Forelimb muscle (tissue), 1 donor: ENCODE data around the gene PLA2G4E. TPM values are rescaled to one million over a fixed set of nuclear protein-coding genes. Genes with fewer than 3 reads are reported as not detected.

ENCODE experiments used
- DNase-seq: peaks from one replicate; pipeline ENCODE4 v3.0.0-alpha.2; 2013; ENCODE audit warnings: low read depth
- polyA plus RNA-seq: library from polyadenylated mRNA; unstranded; fragments of 120-200 nt; gene quantifications from one replicate; pipeline ENCODE4 v1.2.1, GENCODE V29; 2013; ENCODE audit not compliant: insufficient read length

The PLA2G4E gene
- polyA plus RNA-seq, 1 donor: 2.0 TPM

DNA sequence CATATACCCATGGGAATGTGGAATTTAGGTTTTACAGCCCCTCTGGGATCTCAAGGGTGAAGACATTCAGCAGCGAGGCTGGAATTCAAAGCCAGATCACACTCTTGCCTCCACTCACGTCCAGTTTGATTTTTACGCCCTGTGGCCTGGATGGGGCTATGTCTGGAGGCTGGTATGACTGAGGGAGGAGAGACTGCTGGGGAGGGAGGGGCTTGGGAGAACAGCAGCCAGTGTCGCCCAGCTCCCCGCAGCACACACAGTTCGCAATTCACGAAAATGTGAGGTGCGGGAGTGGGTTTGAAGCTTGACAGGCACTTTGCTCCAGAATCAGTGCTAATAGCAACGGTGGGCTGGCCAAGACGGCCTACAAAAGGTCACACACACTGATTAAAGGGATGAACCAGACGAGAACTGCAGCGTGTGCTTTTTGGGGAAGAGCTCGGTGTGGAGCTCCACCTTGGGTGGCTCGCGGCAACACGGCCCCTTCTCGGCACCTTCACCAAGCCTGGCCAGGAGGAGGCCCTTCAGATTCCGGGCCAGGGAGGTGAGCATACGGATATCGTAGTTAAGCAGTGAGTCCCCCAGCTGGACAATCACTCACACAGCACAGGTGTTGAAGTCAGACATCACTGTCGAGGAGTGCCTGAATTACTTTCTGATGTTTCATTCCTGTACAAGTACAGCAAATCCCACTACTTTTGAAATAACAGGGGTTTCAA is 64.9 kb downstream of the PLA2G4E start:
- no peak for DNase-seq

DNA sequence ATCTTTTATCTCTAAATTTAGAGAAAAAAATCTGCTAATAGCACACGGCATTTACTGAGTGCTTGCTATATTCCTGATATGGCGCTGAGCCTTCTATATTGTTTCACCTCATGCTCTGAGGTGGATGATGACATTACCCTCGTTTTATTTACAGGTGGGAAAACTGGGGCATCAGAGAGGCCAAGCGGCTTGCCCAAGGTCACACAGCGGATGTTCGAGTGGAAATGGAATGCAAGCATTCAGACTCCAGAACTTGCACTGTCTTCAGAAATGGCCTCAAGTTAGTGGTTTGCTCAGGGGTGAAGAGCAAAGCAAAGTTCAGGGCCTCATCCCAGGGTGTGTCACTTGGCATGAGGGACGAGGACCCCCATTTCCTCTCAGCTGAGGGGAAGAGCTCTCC is 65.7 kb downstream of the PLA2G4E start:
- no peak for DNase-seq

DNA sequence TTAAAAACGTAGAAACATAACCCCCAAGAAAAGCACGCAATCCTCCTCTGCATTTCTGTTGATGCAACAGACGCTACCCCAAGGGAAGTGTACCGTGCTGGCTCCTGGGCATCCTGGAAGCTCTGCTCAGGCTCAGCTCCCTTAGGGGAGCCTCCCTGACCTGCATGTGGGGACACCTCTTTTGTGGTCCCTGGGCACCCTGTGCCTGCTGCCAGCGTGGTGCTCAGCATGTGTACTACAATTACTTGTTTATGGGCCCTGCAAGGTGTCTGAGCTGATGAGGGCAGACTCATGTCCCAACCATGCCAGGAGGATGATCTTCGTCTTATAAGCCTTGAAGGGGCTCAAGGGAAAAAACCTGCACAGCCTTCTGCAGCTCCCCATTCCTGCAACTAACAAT is 66.8 kb downstream of the PLA2G4E start:
- DNase-seq: no peak

DNA sequence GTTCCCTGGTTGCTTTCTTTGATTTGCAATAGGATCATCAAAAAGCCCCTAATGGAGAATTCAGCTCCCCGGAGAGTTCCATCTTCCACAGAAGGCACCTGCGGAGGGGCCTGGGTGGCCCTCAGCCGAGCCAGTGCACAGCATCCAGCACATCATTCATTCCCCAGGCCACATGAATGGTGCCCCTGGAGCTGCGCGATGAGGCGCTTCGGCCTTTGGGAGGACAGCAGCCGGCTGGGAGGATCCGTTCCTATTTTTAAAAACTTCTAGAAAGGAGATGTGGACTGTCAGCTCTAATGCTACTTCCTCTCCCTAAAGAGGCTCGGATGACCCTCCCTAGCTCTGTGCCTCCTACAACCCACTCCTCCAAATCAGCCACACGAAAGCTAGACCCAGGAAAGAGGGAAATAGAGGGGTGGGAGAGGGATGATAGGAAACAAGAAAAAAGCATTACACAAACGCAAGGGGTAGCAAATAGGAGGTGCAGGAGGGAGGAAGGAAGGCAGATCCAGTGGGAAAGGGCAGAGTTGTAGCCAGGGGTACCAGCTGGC is 68.8 kb downstream of the PLA2G4E start:
- DNase-seq: no peak

DNA sequence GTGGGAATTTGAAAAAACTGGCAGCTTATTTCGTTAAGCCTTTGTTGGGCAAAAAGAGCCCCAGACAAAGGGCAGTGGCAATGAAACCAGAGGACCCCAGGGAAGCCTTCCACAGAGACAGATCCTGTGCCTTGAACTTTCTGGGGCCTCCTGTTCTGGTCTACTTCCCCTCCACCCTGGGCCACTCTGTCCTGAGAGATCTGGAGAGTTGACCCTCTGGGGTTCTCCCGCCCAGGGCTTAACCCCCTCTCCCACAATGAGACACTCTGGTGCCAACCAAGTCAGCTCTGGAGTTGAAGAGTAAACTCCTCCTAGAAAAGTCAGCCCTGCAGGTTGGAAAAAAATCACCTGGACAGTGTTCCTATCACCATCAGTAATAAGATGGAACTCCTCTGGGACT is 69.3 kb downstream of the PLA2G4E start:
- no peak for DNase-seq

DNA sequence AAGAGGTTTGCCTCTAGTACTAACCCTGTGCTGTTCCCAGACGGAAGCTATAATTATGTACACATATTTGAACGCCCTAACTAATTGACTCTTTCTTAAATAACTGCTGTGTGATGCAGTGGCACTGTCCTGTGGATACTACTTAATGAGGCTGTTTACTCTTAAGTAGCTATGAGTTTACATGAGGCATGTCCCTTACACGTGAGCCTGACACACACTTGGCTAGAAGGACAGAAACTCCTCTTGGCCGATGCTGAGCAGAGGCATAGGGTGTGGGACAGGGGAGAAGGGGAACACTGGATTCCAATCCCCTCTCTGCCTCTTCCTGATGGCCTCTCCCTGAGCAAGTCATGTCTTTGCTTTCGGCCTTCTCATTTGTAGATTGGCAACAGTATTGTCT is 70.4 kb downstream of the PLA2G4E start:
- DNase-seq: no peak

DNA sequence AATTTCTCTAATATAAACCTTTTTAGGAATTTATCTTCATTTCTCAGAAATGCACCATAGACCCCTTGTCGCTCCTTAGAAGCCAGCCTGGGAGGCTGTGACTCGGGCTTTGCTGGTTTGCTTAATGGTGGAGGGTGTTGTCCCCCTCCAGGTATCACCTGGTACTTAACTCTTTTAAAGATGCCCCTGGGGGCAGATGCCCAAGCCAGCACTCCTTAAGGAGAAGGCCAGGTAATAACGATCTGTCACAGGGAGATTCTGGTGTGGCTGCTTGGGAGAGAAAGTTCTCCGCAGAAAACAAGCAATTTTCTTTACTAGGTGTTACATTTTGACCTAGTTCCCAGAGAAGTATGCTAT is 70.7 kb downstream of the PLA2G4E start:
- DNase-seq: no peak

DNA sequence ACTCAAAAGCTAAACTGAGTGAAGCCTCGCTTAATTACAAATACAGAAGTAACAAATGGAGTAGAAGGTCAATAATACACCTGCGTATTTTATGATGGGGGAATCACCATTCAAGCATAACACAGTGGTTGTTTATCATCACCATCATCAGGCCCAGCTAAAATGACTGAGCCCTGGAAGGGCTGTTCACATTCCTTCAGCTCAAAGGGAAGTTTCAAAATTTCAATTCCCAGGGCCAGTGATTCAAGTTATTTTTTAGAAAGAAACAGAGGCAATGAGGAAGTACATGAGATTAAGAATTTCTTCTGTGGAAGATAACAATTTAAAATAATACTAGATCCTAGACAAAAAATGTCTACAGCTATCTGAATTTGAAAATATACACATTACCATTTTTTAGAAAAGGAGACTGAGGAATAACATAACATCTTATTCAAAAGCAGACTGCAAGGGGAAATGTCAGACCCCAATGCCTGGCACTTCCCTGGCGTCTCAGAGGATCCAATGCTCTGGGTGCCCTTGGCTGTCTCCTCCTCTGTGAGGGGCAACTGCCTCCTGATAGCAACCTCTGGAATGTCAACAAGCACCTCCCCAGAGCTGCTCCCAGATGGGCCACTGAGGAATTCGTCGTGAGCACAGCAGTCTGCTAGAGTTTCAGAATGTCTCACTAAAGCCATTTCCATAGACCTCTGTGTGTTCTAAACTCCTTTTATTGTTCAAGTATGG is 71.3 kb downstream of the PLA2G4E start:
- DNase-seq: no peak

DNA sequence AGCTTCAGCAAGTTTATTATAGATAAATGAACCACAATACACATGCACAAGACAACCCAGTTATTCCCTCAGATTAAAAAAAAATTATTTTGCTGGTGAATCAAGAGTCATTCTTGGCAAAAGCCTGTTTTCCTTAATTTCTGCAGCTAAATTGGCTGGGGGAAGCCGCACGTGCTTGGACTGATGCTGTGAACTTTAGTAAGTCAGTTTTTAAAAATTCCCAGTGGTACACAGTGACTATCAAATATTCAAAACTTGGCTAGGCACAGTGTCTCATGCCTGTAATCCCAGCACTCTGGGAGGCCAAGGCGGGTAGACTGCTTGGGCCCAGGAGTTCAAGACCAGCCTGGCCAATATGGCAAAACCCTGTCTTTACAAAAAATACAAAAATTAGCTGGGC is 72.4 kb downstream of the PLA2G4E start:
- DNase-seq: peak; percentile 54

DNA sequence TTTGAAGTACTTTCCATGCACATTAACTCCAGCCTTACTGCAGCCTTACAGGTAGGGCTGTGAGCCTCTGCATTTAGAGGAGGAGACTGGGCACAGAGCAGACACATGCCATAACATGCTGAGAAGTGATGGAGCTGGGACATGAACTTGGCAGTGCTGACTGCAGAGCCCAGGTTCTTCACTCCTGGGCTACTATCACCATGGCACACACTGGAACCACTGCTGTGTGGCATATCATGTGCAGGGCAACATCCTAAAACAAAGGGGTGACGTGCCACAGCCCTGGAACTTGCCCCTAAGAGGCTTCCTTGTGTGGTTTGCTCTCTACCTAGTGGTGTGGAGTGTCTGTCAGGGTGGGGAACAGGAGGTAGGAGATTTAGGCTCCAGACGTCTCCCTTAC is 73.9 kb downstream of the PLA2G4E start:
- DNase-seq: no peak

DNA sequence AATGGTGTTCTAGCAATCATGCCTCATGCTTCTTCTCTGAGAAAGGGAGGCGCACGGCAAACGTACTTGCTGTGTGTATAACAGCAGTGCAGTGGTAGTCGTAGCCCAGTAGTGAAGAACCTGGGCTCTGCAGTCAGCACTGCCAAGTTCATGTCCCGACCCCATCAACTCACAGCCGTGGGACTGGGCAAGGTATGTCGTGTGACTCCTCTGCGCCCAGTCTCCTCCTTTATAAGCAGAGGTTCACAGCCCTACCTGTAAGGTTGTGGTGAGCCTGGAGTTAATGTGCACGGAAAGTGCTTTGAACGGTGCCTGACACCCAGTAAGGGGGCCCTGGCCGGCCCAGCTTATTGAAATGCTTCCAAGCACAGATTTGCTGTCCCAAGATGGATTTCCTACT is 75.1 kb downstream of the PLA2G4E start:
- DNase-seq: no peak

DNA sequence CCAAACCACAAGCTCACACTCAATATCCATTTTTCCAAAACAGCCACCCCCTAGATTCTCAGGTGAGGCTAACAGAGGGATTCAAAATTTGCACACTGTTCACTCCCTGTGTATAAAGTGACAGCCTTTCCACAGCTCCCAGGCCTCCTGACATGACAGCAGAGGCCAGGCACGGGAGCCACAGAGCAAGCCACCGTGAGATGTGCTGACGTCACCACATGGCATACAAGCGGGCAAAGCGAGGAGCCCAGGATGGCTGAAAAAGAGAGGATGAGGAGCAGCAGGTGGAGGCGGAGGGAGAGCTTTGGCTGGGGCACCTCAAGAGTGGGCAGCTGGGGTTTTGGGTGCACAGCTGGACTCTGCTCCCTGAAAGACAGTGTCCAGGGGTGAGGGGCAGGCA is 75.6 kb downstream of the PLA2G4E start:
- DNase-seq: no peak

DNA sequence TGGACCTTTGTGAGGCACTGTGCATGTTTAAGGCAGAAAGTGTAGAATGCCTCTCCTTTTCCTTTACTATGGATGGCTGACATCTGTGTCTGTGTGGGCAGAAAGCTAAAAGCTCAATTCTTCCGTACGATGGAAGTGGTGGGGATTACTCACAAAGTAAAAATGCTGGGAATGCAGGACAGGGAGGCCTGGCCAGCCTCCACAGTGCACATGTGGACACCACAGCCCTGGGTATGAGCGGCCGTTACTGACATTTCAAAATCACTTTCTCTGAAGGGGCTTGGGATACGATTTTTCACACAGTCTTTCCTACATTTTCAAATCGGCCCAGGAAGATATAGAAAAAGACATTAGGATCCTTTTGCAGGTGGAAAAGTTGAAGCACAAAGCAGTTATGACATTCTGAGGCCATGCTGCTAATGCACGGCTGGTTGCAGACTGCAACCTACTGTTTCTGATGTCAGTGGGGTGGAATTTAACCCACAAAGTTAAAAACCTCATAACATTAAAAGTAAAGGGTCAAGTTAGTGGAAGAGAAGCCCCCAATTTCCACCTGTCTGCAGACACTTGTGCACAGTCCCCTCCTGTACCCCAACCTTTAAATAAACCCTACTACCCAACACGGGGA is 76.4 kb downstream of the PLA2G4E start:
- no peak for DNase-seq

DNA sequence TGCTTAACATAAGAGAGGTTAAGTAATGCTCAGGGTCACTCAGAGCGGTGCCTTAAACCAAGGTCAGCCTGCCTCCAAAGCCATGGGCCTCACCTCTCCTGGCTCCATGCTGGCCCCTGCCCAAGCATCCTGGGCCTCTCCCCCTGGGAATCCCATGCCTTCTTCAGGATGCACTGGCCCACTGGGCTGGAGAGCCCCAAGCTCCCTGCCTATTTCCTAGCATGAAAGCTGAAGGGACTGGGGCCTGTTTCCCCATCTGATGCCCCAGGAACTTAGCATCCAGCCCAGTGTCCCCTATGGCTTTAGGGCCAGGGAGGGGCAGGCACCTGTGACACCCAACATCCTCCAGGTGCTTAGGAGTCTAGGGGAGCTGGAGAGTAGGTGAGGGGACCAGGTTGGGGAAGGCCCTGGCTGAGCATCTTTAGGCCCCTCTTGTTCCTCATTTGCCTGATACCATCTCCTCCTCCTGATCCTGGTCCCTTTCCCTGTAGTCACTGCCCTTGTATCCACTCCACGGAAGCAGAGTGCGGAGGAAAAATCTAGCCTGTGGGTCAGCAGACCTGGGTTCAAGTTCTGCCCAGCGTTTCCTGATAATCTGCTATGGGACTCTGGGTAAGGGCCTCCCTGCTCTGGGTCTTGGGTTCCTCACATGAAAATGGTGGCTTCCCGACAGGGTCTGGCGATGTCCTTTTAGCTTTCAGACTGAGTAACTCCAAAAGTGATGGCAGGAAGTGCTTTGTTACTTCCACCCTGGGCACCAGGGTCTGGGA is 77.1 kb downstream of the PLA2G4E start:
- no peak for DNase-seq

DNA sequence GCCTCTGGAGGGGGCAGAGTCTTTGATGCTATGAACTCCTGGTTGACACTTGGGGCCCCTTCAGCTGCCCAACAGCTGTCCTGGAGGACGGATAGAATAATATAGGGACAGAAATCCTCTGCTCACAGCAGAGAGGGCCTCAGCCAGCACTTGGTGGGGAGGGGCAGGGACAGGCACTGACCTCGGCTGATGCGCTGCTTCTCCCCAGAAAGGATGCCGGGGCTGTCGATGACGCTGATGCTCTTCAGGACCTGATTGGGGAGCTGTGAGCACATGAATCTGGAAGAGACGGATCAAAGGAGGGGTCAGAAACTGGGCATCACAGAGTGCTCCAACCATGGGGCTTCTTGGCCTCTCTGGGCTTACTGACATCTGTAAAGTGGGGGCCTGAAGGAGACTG is 78.0 kb downstream of the PLA2G4E start:
- DNase-seq: no peak

DNA sequence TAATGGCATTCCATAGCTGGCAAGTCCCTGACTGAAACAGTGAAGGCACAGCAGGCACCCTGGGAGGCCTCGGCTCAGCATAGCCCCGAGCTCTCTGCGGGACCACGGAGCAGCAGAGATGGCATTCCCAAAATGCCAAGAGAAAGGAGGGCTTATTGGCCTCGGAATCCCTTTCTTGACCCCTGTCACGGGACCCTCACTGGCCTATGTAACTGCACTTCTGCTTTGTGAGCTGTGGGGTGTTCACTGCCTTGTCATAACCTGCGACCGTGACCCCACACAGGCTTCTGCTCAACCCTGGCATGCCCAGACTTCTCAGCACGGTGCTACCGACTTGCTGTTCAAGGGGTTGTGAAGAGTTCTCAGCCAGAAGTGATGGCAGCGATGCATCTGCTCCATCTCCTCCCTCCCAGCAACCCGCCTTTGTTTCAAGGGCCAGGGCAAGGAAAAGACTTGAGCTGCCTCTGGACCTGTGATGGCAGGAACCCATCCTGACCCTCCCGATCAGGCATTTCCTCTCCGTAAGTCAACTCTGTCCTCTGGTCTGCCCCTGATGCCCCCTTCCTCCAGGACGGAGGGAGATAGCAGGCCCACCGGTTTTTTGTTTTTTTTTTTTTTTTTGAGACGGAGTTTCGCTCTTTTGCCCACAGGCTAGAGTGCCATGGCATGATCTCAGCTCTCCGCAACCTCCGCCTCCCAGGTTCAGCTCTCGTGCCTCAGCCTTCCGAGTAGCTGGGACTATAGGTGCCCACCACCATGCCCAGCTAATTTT is 79.0 kb downstream of the PLA2G4E start:
- DNase-seq: no peak

DNA sequence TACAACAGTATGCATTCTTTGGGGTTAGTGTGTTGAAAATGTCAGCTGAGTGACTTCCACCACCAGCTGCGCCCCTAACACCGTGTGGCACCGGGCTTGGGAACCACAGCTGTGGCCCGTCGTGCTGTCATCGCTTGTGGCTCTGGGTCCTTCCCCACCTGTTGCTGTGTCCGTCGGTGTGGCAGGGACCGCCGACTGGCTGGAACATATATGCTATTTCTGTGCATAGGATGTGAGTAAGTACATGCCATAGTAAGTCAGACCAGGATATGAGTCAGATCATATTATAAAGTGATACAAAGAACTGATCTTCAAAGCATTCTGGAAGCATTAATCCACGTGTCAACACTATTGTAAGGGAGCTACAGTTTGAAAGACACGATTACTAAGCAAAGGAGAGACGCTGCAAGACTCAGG is 80.4 kb downstream of the PLA2G4E start:
- no peak for DNase-seq

DNA sequence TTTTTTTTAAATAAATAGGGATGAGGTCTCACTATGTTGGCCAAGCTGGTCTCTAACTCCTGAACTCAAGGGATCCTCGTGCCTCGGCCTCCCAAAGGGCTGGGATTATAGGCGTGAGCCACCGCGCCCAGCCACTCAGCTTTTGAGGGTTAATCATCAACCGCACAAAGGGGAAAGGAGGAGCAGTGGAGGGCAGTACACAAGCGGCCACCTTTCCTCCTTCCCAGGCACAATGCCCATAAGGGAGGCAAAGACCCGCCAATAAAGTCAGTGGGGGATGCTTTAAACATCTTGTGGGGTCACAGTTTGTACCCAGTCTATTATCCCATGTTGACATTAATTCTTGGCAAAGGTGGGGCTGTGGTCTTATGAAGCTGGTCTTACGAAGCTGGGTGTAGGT is 80.9 kb downstream of the PLA2G4E start:
- no peak for DNase-seq

DNA sequence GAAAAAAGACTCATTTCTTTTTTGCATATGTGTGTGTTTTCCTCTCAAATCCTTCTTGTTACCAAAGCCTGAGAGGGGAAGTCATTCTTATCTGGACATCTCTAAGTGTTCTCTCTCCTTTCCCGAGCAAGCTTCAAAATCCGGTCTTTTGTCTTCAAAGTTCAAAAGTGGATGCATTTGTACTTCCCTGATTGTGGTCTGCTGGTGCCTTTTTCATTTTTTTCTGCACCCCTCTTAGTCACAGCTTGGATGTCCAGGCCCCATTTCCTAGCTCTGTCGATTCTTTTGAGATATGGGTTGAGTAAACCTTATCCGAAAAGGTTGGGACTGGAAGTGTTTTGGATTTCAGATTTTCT is 83.3 kb downstream of the PLA2G4E start:
- DNase-seq: no peak

DNA sequence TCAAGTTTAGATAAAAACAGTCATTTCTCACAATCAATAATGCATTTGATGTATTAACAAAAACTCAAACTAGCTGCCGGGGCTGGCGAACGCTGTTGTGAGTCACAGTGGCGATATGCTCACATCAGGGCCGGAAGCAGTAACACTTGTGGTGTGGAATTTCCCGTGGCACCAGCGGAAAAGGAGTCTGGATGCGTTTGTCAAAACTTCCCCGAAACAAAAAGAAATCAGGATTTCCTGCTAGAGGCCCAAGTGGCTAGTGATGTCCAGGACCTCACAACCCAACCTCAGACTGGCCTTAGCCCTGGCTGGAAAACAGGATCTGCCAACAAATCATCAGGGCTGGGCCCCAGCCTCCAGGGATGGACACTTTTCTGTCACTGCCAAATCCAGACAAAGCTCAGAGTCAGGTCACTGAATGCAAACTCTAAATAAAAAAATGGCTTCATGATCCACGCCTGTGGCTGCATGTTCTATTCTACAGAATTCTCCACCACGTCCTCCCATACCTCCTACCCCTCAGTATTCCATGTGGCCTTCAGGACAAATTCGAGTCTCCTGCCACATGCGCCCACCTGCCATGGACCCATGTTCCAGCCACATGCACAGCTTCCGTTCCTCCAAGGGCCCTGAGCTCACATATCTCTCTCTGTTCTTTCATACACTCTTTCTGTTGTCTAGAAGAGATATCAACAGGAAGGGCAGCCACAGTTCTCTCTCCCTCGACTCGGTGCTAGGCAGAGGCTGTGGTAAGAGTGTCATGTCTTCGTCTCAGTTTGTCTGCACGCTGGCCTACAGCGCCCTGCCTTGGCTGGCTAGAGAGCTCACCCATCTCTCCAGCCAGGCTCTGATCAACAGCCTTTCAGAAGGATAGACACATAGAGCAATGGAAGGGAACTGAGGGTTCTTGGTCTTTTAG is 83.9 kb downstream of the PLA2G4E start:
- DNase-seq: no peak
